ENCODE data around the gene GGCT. TPM values are rescaled to one million over a fixed set of nuclear protein-coding genes. Genes with fewer than 3 reads are reported as not detected.

GGCT gene
- total RNA-seq, 4 donors from 2014 or later = 10.8 to 39.9 (median 17.8) TPM

GRCh38 chr7:30453921-30454320 lies 50.7 kb downstream of the GGCT start:
- intact Hi-C loops (cut with DNase I) = no loop called here
- Histone ChIP-seq H3K9me3 (no peaks in the 10 kb centered on the region), H3K27me3 (no peaks in the 10 kb centered on the region), H3K4me3 (no peak overlapping the region), H3K36me3 (peaks cover 39 to 87% (median 69%) of the 10 kb centered on the region in 4 donors), H3K4me1 (peaks cover 13 to 42% (median 29%) of the 10 kb centered on the region in 4 donors), H3K27ac (replicated peaks in 1 of 4) (no peak overlapping the region)
- no peak for DNase-seq (ENCODE audit: extremely low spot score)
- 62% methylated on average over 3 of the region's 3 CpGs for WGBS
- TF ChIP-seq EP300 (IDR thresholded peaks at IDR 0.05) (no peak), POLR2A (IDR thresholded peaks at IDR 0.05; ENCODE audit: low read depth) (no peak), POLR2AphosphoS5 (IDR thresholded peaks at IDR 0.05) (no peak), CTCF (IDR thresholded peaks at IDR 0.05) (no peak)

- DNase-seq (ENCODE audit: extremely low spot score) = no peak
- H3K4me1 ChIP-seq = peaks cover 16 to 42% (median 29%) of the 10 kb centered on the region in 4 donors
- H3K9me3 ChIP-seq = no peaks in the 10 kb centered on the region
- no peak overlapping the region for H3K27ac ChIP-seq (replicated peaks in 1 of 4)
- no peaks in the 10 kb centered on the region for H3K27me3 ChIP-seq
- H3K4me3 ChIP-seq = no peak overlapping the region
- WGBS = 95% methylated on average over 7 of the region's 8 CpGs
- no peak for TF ChIP-seq CTCF (IDR thresholded peaks at IDR 0.05)
- intact Hi-C loops (cut with DNase I) = no loop called here
- H3K36me3 ChIP-seq = peaks cover 46 to 96% (median 76%) of the 10 kb centered on the region in 4 donors
Observed at GRCh38 chr7:30453016-30453415, 51.6 kb downstream of the GGCT start.

- Histone ChIP-seq H3K9me3 (no peaks in the 10 kb centered on the region), H3K4me1 (peaks cover 12 to 37% (median 24%) of the 10 kb centered on the region in 4 donors), H3K4me3 (no peak overlapping the region), H3K36me3 (peaks cover 48 to 97% (median 83%) of the 10 kb centered on the region in 4 donors), H3K27ac (replicated peaks in 1 of 4) (no peak overlapping the region), H3K27me3 (no peaks in the 10 kb centered on the region)
- DNase-seq (ENCODE audit: extremely low spot score) = no peak
- 92% methylated on average over 11 of the region's 27 CpGs for whole genome bisulfite sequencing
- TF ChIP-seq POLR2AphosphoS5 (IDR thresholded peaks at IDR 0.05) = no peak
- no peak for TF ChIP-seq EP300 (IDR thresholded peaks at IDR 0.05)
- TF ChIP-seq POLR2A (IDR thresholded peaks at IDR 0.05; ENCODE audit: low read depth) = no peak
- no peak for TF ChIP-seq CTCF (IDR thresholded peaks at IDR 0.05)
- intact Hi-C loops (cut with DNase I) = no loop called here
Observed at GRCh38 chr7:30452280-30452930, 52.2 kb downstream of the GGCT start.

- TF ChIP-seq POLR2AphosphoS5 (IDR thresholded peaks at IDR 0.05) = no peak
- TF ChIP-seq POLR2A (IDR thresholded peaks at IDR 0.05; ENCODE audit: low read depth) = no peak
- no peak for TF ChIP-seq EP300 (IDR thresholded peaks at IDR 0.05)
- TF ChIP-seq CTCF (IDR thresholded peaks at IDR 0.05) = no peak
- Histone ChIP-seq H3K9me3 (no peaks in the 10 kb centered on the region), H3K4me1 (peaks cover 12 to 37% (median 23%) of the 10 kb centered on the region in 4 donors), H3K4me3 (no peak overlapping the region), H3K27ac (replicated peaks in 1 of 4) (no peak overlapping the region), H3K36me3 (peaks cover 48 to 97% (median 88%) of the 10 kb centered on the region in 4 donors), H3K27me3 (no peaks in the 10 kb centered on the region)
- WGBS = 92% methylated on average over 21 of the region's 29 CpGs
- intact Hi-C loops (cut with DNase I) = no loop called here
- DNase-seq (ENCODE audit: extremely low spot score) = no peak
Observed at GRCh38 chr7:30451539-30452279, 52.9 kb downstream of the GGCT start.
